Tibial artery (tissue), 4 donors: Measurements from ENCODE around the gene LENEP.

Experiments
- DNase-seq, 2 donors: peaks; one replicate each; pipeline ENCODE4 v3.0.0-alpha.2; 2019
- H3K27ac ChIP-seq, 2 donors: fragments of 200-600 bp; sonication (generic) in 1 of 2; 1 replicate in 1 of 2; 2 replicates in 1 of 2; pipeline ENCODE4 v1.5.1; 2018 to 2019; ENCODE audit warnings: mild to moderate bottlenecking in 1 of 2
- H3K27me3 ChIP-seq, 2 donors: fragments of 200-600 bp; sonication (generic) in 1 of 2; one replicate each; pipeline versions ENCODE4 v1.5.1 to v1.6.0; 2016 to 2019
- H3K36me3 ChIP-seq, 3 donors: fragments of 200-600 bp; sonication (generic) in 2 of 3; one replicate each; pipeline ENCODE4 v1.5.1; 2016 to 2019; ENCODE audit warnings: mild to moderate bottlenecking in 2 of 3
- H3K4me1 ChIP-seq, 4 donors: fragments of 200-600 bp; sonication (generic) in 2 of 4; 1 replicate in 3 of 4; 2 replicates in 1 of 4; pipeline ENCODE4 v1.5.1; 2016 to 2019
- H3K4me3 ChIP-seq, 2 donors: fragments of 200-600 bp; sonication (generic) in 1 of 2; 1 replicate in 1 of 2; 2 replicates in 1 of 2; pipeline ENCODE4 v1.5.1; 2018 to 2019; ENCODE audit warnings: mild to moderate bottlenecking in 2 of 2
- H3K9me3 ChIP-seq, 3 donors: fragments of 200-600 bp; sonication (generic) in 1 of 3; one replicate each; pipeline ENCODE4 v1.5.1; 2016 to 2019
- intact Hi-C: fragments of 100-400 bp; cut with DNase I; formaldehyde crosslinking; loops from one replicate; pipeline ENCODE4 v1.15.0; 2023; ENCODE audit warnings: low total_unique reads
- TF ChIP-seq, protein P1 (sequence below), 2 experiments: fragments of 200-600 bp in 1 of 2; fragments of 450-650 bp in 1 of 2; IDR thresholded peaks; one replicate each; pipeline ENCODE4 v1.5.1; 2017 to 2019; ENCODE audit warnings: antibody characterized with exemption in 2 of 2, mild to moderate bottlenecking in 1 of 2, moderate library complexity in 1 of 2

The LENEP gene

DNA sequence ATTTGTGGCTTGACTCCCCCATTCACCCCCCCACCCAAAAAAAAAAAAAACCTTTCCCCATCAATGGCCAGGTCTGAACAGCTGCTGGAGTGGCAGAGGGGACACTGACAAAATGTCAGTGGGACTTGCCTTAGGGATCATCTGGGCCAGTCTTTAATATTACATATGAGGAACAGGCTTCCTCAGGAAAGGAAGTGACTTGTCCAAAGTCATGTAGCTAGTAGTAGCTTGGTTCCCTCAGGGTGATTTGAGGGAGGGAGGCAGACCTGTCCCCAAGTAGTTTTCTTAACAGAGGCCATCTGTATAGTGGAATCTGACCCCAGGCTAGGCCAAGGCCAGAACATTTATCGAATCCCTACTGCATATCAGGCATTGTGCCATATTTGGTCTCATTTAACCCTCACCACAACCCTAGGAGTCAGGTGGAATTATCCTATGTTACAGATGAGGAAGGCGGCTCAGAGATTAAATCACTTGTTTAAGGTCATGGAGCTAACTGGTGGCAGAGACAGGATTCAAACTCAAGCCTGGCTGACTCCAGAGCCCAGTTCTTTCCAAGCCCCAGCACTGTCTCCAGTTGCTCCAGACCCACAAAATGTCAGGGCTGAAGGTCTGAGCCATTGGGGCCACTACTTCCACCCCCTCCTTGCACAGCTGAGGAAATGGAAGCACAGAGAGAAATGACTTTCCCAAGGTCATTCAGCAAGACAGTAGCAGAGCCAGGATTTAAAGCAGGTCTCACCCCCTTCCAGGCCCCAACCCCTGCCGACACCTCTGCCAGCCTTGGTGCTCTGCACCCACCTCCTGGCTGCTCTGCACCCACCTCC is 19.6 kb downstream of the LENEP start:
- intact Hi-C loops, result no loop called here
- peaks cover 0 to 43% (median 24%) of the 10 kb centered on the region in 3 donors for H3K36me3 ChIP-seq
- no peaks in the 10 kb centered on the region for H3K9me3 ChIP-seq
- H3K27me3 ChIP-seq, result no peaks in the 10 kb centered on the region
- no peak overlapping the region for H3K4me3 ChIP-seq
- peak overlapping the region in 1 of 2 donors; percentile 65 for H3K27ac ChIP-seq
- peaks cover 0 to 70% (median 41%) of the 10 kb centered on the region in 4 donors for H3K4me1 ChIP-seq
- no peak for DNase-seq
- TF ChIP-seq, protein P1, sequence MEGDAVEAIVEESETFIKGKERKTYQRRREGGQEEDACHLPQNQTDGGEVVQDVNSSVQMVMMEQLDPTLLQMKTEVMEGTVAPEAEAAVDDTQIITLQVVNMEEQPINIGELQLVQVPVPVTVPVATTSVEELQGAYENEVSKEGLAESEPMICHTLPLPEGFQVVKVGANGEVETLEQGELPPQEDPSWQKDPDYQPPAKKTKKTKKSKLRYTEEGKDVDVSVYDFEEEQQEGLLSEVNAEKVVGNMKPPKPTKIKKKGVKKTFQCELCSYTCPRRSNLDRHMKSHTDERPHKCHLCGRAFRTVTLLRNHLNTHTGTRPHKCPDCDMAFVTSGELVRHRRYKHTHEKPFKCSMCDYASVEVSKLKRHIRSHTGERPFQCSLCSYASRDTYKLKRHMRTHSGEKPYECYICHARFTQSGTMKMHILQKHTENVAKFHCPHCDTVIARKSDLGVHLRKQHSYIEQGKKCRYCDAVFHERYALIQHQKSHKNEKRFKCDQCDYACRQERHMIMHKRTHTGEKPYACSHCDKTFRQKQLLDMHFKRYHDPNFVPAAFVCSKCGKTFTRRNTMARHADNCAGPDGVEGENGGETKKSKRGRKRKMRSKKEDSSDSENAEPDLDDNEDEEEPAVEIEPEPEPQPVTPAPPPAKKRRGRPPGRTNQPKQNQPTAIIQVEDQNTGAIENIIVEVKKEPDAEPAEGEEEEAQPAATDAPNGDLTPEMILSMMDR (IDR thresholded peaks at IDR 0.05), result no peak

DNA sequence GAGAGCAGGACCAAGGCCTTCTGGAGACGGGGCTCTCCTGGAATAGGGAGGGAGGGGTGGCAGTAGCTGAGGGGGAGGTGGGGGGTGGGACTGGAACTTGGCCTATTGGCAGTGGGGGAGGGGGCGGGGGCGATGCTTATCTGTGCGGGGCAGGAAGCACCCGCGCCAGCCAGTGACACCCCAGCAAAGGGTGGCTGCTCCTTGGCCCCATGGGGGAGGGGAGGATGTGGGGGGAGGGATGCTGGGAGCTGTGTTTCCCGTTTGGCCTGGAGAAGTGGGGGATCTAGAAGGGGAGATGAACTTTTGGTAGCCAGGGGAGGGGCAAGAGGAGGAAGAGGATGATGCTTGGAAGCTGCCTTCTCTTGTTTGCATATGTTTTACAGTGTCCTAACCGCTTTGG is 20.2 kb downstream of the LENEP start:
- Histone ChIP-seq H3K4me1 (peaks cover 0 to 67% (median 40%) of the 10 kb centered on the region in 4 donors), H3K9me3 (no peaks in the 10 kb centered on the region), H3K4me3 (no peak overlapping the region), H3K36me3 (peaks cover 0 to 43% (median 24%) of the 10 kb centered on the region in 3 donors), H3K27me3 (no peaks in the 10 kb centered on the region), H3K27ac (peak overlapping the region in 1 of 2 donors; percentile 65)
- TF ChIP-seq, protein P1 (IDR thresholded peaks at IDR 0.05), result no peak
- intact Hi-C loops, result no loop called here
- no peak for DNase-seq

DNA sequence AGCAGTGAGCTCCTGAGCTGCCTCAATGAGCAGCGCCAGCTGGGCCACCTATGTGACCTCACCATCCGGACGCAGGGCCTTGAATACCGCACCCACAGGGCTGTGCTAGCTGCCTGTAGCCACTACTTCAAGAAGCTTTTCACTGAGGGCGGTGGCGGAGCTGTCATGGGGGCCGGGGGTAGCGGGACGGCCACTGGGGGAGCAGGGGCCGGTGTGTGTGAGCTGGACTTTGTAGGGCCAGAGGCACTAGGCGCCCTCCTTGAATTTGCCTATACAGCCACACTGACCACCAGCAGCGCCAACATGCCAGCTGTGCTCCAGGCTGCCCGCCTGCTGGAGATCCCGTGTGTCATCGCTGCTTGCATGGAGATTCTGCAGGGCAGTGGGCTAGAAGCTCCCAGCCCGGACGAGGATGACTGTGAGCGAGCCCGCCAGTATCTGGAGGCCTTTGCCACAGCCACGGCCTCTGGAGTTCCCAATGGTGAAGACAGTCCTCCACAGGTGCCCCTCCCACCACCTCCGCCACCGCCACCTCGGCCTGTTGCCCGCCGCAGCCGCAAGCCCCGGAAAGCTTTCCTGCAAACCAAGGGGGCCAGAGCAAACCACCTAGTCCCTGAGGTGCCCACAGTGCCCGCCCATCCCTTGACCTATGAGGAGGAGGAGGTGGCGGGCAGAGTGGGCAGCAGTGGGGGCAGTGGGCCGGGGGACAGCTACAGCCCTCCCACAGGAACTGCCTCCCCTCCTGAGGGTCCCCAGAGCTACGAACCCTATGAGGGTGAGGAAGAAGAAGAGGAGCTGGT is 21.5 kb downstream of the LENEP start:
- peak in 1 of 2 donors; percentile 69 for DNase-seq

DNA sequence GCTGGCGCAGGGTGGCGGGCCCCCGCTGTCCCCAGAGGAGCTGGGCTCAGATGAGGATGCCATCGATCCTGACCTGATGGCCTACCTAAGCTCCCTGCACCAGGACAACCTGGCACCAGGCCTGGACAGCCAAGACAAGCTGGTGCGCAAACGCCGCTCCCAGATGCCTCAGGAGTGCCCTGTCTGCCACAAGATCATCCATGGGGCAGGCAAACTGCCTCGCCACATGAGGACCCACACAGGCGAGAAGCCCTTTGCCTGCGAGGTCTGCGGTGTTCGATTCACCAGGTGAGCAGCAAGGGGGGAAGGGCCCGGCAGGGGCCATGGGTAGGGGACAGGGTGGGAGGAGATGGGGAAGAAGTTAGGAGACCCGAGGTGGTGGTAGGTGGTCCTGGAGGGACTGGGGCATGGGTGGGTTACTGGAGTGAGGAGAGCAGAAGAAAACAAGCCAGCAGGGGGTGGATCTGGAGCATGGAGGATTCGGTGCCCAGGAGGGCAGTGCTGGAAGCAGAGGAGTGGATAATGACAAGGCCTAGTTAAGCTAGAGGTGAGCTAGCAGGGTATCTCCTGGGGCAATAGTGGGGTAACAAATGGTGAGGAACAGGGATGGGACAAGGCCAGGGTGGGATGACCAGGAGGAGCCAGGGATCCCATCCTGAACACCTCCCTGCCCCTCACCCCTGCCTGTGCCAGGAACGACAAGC is 22.3 kb downstream of the LENEP start:
- H3K9me3 ChIP-seq, result no peaks in the 10 kb centered on the region
- DNase-seq, result no peak
- peaks cover 0 to 47% (median 35%) of the 10 kb centered on the region in 4 donors for H3K4me1 ChIP-seq
- H3K27me3 ChIP-seq, result no peaks in the 10 kb centered on the region
- TF ChIP-seq, protein P1 (IDR thresholded peaks at IDR 0.05), result no peak
- H3K27ac ChIP-seq, result peak overlapping the region in 1 of 2 donors; percentile 83
- H3K4me3 ChIP-seq, result no peak overlapping the region
- intact Hi-C loops, result loop anchor here (5.0 kb wide), 1 partner anchor 53 kb away; the partner anchor contains the start of gene PYGO2
- peaks cover 0 to 43% (median 24%) of the 10 kb centered on the region in 3 donors for H3K36me3 ChIP-seq

More for the DNA sequence above, 21.5 kb downstream of the LENEP start:
- TF ChIP-seq, protein P1 (IDR thresholded peaks at IDR 0.05), result no peak
- Histone ChIP-seq H3K9me3 (no peaks in the 10 kb centered on the region), H3K36me3 (peaks cover 0 to 43% (median 24%) of the 10 kb centered on the region in 3 donors), H3K4me3 (no peak overlapping the region), H3K27me3 (no peaks in the 10 kb centered on the region), H3K27ac (no peak overlapping the region), H3K4me1 (peaks cover 0 to 55% (median 38%) of the 10 kb centered on the region in 4 donors)
- intact Hi-C loops, result loop anchor here (5.0 kb wide), 1 partner anchor 53 kb away; the partner anchor contains the start of gene PYGO2

DNA sequence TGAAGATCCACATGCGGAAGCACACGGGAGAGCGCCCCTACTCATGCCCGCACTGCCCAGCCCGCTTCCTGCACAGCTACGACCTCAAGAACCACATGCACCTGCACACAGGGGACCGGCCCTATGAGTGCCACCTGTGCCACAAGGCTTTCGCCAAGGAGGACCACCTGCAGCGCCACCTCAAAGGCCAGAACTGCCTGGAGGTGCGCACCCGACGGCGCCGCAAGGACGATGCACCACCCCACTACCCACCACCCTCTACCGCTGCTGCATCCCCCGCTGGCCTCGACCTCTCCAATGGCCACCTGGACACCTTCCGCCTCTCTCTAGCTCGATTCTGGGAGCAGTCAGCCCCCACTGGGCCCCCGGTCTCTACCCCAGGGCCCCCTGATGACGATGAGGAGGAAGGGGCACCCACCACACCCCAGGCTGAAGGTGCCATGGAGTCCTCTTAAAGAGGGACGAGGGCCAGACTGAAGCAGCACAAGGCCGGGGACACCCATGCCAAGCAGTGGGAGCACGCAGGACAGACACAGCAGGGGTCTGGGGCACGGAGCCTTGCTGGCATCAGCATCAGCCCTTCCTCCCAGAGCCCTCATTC is 22.9 kb downstream of the LENEP start:
- H3K9me3 ChIP-seq, result no peaks in the 10 kb centered on the region
- intact Hi-C loops, result loop anchor here (5.0 kb wide), 1 partner anchor 54 kb away; the partner anchor contains the start of gene PYGO2
- peaks cover 0 to 41% (median 34%) of the 10 kb centered on the region in 4 donors for H3K4me1 ChIP-seq
- H3K36me3 ChIP-seq, result peaks cover 0 to 37% (median 24%) of the 10 kb centered on the region in 3 donors
- TF ChIP-seq, protein P1 (IDR thresholded peaks at IDR 0.05), result no peak
- peak overlapping the region; percentile 83 to 88 for H3K27ac ChIP-seq
- H3K27me3 ChIP-seq, result no peaks in the 10 kb centered on the region
- no peak overlapping the region for H3K4me3 ChIP-seq
- no peak for DNase-seq
